SK-N-SH (cell line): ENCODE measurements around the gene PAQR5. TPM values are rescaled to one million over a fixed set of nuclear protein-coding genes. Genes with fewer than 3 reads are reported as not detected.

ENCODE experiments used
- CTCF ChIA-PET: fragments of 300-600, 350-600 bp; formaldehyde crosslinking; extraction: SDS; loops from one replicate; lab custom pipeline; 2021; lab: Yijun Ruan, JAX
- POLR2A ChIA-PET: fragments of 350-600 bp; sonication (Branson Sonifier 250); formaldehyde crosslinking; extraction: SDS; loops from one replicate; lab custom pipeline; 2020; ENCODE audit warnings: antibody characterized with exemption, inconsistent platforms; lab: Yijun Ruan, JAX
- DNase-seq: peaks from one replicate; pipeline ENCODE4 v3.0.0; 2012
- H2AFZ ChIP-seq: fragments of 200-600 bp; sonication (generic); 2 replicates; pipeline ENCODE4 v1.8.1; 2016; ENCODE audit warnings: antibody characterized with exemption, mild to moderate bottlenecking, low read depth
- H3F3A ChIP-seq: fragments of 200-600 bp; sonication (generic); replicated peaks from 2 replicates; pipeline ENCODE3; 2016; ENCODE audit warnings: antibody characterized with exemption, mild to moderate bottlenecking; ENCODE audit not compliant: insufficient read depth
- H3K27ac ChIP-seq, 2 experiments: fragments of 200-500 bp in 1 of 2; fragments of 200-600 bp in 1 of 2; sonication (Bioruptor generic) in 1 of 2; sonication (generic), shearing (Covaris generic) in 1 of 2; 2 replicates each; pipeline versions ENCODE4 v1.5.1 to v1.6.1; 2014 to 2016; ENCODE audit warnings: low read depth in 2 of 2, inconsistent platforms in 1 of 2, low read length in 1 of 2, mild to moderate bottlenecking in 1 of 2, mixed read lengths in 1 of 2
- H3K27me3 ChIP-seq: fragments of 200-600 bp; sonication (generic), shearing (Covaris generic); 2 replicates; pipeline ENCODE4 v1.6.1; 2016; ENCODE audit warnings: mixed run types; ENCODE audit not compliant: insufficient read depth
- H3K36me3 ChIP-seq, 2 experiments: fragments of 200-500 bp in 1 of 2; fragments of 200-600 bp in 1 of 2; sonication (Bioruptor generic) in 1 of 2; sonication (generic) in 1 of 2; replicated peaks in 1 of 2; 2 replicates each; pipeline versions ENCODE3 to v1.5.1; 2014 to 2016; ENCODE audit warnings: low read length in 1 of 2, mild to moderate bottlenecking in 1 of 2; ENCODE audit not compliant: insufficient read depth in 2 of 2, control insufficient read depth in 1 of 2
- H3K4me1 ChIP-seq, 2 experiments: fragments of 200-500 bp in 1 of 2; fragments of 200-600 bp in 1 of 2; sonication (Bioruptor generic) in 1 of 2; sonication (generic), shearing (Covaris generic) in 1 of 2; 2 replicates each; pipeline versions ENCODE4 v1.5.1 to v1.6.1; 2014 to 2016; ENCODE audit warnings: low read depth in 1 of 2, low read length in 1 of 2, mixed run types in 1 of 2; ENCODE audit not compliant: insufficient read depth in 2 of 2, control insufficient read depth in 1 of 2
- H3K4me2 ChIP-seq: fragments of 200-600 bp; sonication (generic), shearing (Covaris generic); 2 replicates; pipeline ENCODE4 v1.6.1; 2017; ENCODE audit warnings: mixed run types
- H3K4me3 ChIP-seq, 2 experiments: fragments of 200-500 bp in 1 of 2; fragments of 200-600 bp in 1 of 2; sonication (Bioruptor generic) in 1 of 2; sonication (generic), shearing (Covaris generic) in 1 of 2; 2 replicates each; pipeline versions ENCODE4 v1.5.1 to v1.8.1; 2014 to 2016; ENCODE audit warnings: low read depth in 2 of 2, inconsistent platforms in 1 of 2, low read length in 1 of 2, mild to moderate bottlenecking in 1 of 2, mixed read lengths in 1 of 2, moderate library complexity in 1 of 2
- H3K79me2 ChIP-seq: fragments of 200-600 bp; sonication (generic); 2 replicates; pipeline ENCODE4 v1.8.1; 2017; ENCODE audit warnings: mild to moderate bottlenecking; ENCODE audit not compliant: insufficient read depth
- H3K9ac ChIP-seq: fragments of 200-600 bp; sonication (generic); 2 replicates; pipeline ENCODE4 v1.6.1; 2017; ENCODE audit warnings: mixed run types
- H3K9me2 ChIP-seq: fragments of 200-600 bp; sonication (generic); 2 replicates; pipeline ENCODE4 v1.6.1; 2017; ENCODE audit warnings: mixed run types
- H3K9me3 ChIP-seq: fragments of 200-600 bp; sonication (generic); 2 replicates; pipeline ENCODE4 v1.6.1; 2017; ENCODE audit warnings: mixed run types, mild to moderate bottlenecking, moderate library complexity
- H4K20me1 ChIP-seq: fragments of 200-600 bp; sonication (generic); 2 replicates; pipeline ENCODE4 v1.6.1; 2017; ENCODE audit warnings: mild to moderate bottlenecking, mixed run types; ENCODE audit not compliant: insufficient read depth
- ELF1 ChIP-seq: IDR thresholded peaks from 2 replicates; pipeline ENCODE4 v1.4.0; 2012
- EP300 ChIP-seq, 2 experiments: IDR thresholded peaks; 2 replicates each; pipeline versions ENCODE4 v1.4.0 to v1.6.1; 2012; ENCODE audit warnings: borderline replicate concordance in 1 of 2, low read depth in 1 of 2, low read length in 1 of 2
- FOSL2 ChIP-seq: IDR thresholded peaks from 2 replicates; pipeline ENCODE4 v1.4.0; 2012; ENCODE audit warnings: low read depth, mild to moderate bottlenecking, moderate library complexity, borderline replicate concordance
- FOXJ3 ChIP-seq: sonication (generic); formaldehyde crosslinking; IDR thresholded peaks from 2 replicates; pipeline ENCODE4 v1.5.1; 2020; ENCODE audit warnings: mild to moderate bottlenecking, missing genetic modification reagents
- GABPA ChIP-seq: IDR thresholded peaks from 2 replicates; pipeline ENCODE4 v1.4.0; 2012; ENCODE audit warnings: low read depth, mild to moderate bottlenecking
- GATA2 ChIP-seq: sonication (generic); formaldehyde crosslinking; IDR thresholded peaks from 2 replicates; pipeline ENCODE4 v1.5.0; 2020; ENCODE audit warnings: mild to moderate bottlenecking, missing genetic modification reagents
- IRF3 ChIP-seq: fragments of 150-350 bp; IDR thresholded peaks from 2 replicates; pipeline ENCODE4 v1.6.1; 2016; ENCODE audit warnings: mild to moderate bottlenecking, low read depth, low read length
- MXI1 ChIP-seq: IDR thresholded peaks from 2 replicates; pipeline ENCODE4 v1.6.1; 2012; ENCODE audit warnings: mild to moderate bottlenecking, low read depth, low read length, improper control_type of control experiment
- NRF1 ChIP-seq: IDR thresholded peaks from 2 replicates; pipeline ENCODE4 v1.6.1; 2012; ENCODE audit warnings: low read depth, mild to moderate bottlenecking, low read length
- RCOR1 ChIP-seq: fragments of 150-350 bp; IDR thresholded peaks from 2 replicates; pipeline ENCODE4 v1.6.1; 2017; ENCODE audit warnings: antibody characterized with exemption, low read length
- REST ChIP-seq: IDR thresholded peaks from 2 replicates; pipeline ENCODE4 v1.6.1; 2012; ENCODE audit warnings: mild to moderate bottlenecking, low read depth, low read length, moderate library complexity
- USF2 ChIP-seq: fragments of 150-350 bp; IDR thresholded peaks from 2 replicates; pipeline ENCODE4 v1.6.1; 2017; ENCODE audit warnings: antibody characterized with exemption, low read length, low read depth, borderline replicate concordance
- YY1 ChIP-seq: IDR thresholded peaks from 2 replicates; pipeline ENCODE4 v1.4.0; 2012; ENCODE audit warnings: low read depth, mild to moderate bottlenecking
- ZBTB33 ChIP-seq: IDR thresholded peaks from 2 replicates; pipeline ENCODE4 v1.4.0; 2012; ENCODE audit warnings: low read depth, borderline replicate concordance
- WGBS: methylation state at CpG from one replicate; pipeline ENCODE4 v1.1.6; 2017; ENCODE audit warnings: low lambda C conversion rate; 5-methylcytosine and 5-hydroxymethylcytosine counted together
- polyA plus RNA-seq, 3 experiments: library from polyadenylated mRNA; depleted of rRNA; stranded (reverse); fragments of >200 nt; gene quantifications; 2 replicates each; pipeline ENCODE4 v1.2.3, GENCODE V29; 2012
- TF ChIP-seq, protein P1 (sequence below): IDR thresholded peaks from 2 replicates; pipeline ENCODE4 v1.4.0; 2012; ENCODE audit warnings: low read depth

The PAQR5 gene
- polyA plus RNA-seq, 1 of the 3 experiments (the other 2 are of a cell fraction), result 3.9 TPM

DNA sequence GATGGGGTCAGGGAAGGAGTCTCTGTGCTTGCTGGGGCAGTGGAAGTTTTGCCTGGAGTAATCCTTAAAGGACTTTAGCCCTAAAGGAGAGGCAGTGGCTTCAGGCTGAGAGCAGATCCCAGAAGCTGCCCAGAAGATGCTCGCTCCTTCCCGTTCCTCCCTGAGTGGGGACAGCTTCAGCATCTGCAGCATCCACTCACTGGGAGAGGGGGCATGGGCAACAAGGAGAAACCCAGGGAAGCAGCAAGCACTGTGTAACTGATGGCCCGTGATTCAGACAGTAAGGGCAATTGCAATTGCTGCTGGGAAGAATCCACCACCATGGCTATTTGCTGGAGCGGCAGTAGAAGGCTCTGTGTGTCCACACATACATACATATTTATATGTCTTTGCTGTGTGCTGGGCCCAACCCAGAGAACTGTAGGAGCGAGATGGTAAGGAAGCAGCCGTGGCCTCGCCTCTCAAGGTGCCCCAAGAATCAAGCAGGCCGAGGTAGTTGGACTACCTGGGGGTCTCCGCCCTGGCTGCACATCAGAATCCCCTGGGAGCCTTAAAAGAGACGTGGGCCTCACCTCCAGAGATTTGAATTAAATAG lies 5.8 kb upstream of the PAQR5 start:
- H3K4me2 ChIP-seq, result no peak overlapping the region
- H3K9me2 ChIP-seq, result no peaks in the 10 kb centered on the region
- DNase-seq, result no peak
- no peaks in the 10 kb centered on the region for H3K79me2 ChIP-seq
- H3K9me3 ChIP-seq, result no peaks in the 10 kb centered on the region
- TF ChIP-seq YY1 (no peak), USF2 (no peak), FOSL2 (no peak), MXI1 (no peak), NRF1 (no peak), EP300 (IDR thresholded peaks at IDR 0.05; ENCODE audit: borderline replicate concordance in 1 of 2, low read depth in 1 of 2, low read length in 1 of 2) (no peak), GABPA (no peak), GATA2 (CRISPR knock-in tag) (no peak), ELF1 (no peak), IRF3 (no peak)
- TF ChIP-seq, protein P1, sequence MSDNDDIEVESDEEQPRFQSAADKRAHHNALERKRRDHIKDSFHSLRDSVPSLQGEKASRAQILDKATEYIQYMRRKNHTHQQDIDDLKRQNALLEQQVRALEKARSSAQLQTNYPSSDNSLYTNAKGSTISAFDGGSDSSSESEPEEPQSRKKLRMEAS, result no peak
- no peaks in the 10 kb centered on the region for H4K20me1 ChIP-seq
- H3F3A ChIP-seq, result no peaks in the 10 kb centered on the region
- no peak overlapping the region for H2AFZ ChIP-seq
- no peak overlapping the region for H3K4me3 ChIP-seq
- ChIA-PET CTCF (interaction anchor here (1.7 to 4.3 kb wide), 3 partner anchors 11 to 234 kb away, joined by 5 to 14 read pairs (median 9); no protein-coding TSS in a partner anchor), POLR2A (no interaction called here)
- peaks cover 0 to 18% of the 10 kb centered on the region in 2 experiments; a peak in 2 of 4 replicates for H3K4me1 ChIP-seq
- H3K27ac ChIP-seq, result no peak overlapping the region
- no peak overlapping the region for H3K9ac ChIP-seq
- whole genome bisulfite sequencing, result 81% methylated on average over 10 of the region's 10 CpGs
- no peaks in the 10 kb centered on the region for H3K36me3 ChIP-seq
- H3K27me3 ChIP-seq, result no peaks in the 10 kb centered on the region

DNA sequence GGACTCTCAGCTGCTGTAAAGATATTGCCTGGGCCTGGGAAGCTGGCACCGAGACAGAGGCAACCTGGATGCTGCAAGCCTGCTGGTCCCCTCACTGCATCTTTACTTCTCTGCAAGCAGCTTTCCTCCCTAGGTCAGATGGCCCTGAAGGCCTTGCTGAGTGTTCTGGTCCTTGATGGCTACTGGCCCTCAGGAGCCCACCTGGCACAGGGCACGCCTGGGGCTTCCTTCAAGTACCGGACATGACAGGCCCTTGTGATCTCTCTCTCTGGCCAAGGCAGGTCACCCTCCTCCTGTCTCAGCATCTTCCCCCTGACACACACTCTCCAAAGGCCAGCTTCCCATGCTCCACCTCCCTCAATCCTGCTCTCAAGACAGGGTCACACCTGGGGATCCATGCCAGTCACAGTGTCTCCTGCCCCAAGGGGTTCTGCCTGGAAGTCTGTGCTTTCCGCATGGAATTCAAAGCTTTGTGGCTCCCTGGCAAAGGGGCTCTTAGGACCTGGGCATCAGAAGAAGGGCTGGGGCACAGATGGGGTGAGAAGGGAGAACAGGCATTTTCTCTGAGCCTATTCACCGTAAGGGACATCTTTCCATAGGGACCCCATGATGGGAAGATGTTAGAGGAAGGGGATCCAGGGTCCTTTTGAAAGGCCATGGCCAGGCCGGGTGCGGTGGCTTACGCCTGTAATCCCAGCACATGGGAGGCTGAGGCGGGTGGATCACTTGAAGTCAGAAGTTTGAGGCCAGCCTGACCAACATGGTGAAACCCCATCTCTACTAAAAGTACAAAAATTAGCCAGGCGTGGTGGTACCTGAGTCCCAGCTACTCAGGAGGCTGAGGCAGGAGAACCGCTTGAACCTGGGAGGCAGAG lies 4.7 kb upstream of the PAQR5 start:
- ChIA-PET POLR2A (no interaction called here), CTCF (interaction anchor here (1.6 to 2.6 kb wide), 3 partner anchors 10 to 235 kb away, joined by 3 to 9 read pairs (median 5); no protein-coding TSS in a partner anchor)
- peaks cover 0 to 20% of the 10 kb centered on the region in 2 experiments; a peak in 2 of 4 replicates for H3K4me1 ChIP-seq
- TF ChIP-seq FOXJ3 (CRISPR knock-in tag) (no peak), ZBTB33 (no peak), REST (no peak), ELF1 (no peak), RCOR1 (no peak)
- H3K4me2 ChIP-seq, result no peak overlapping the region
- no peaks in the 10 kb centered on the region for H4K20me1 ChIP-seq
- H2AFZ ChIP-seq, result no peak overlapping the region
- no peaks in the 10 kb centered on the region for H3K79me2 ChIP-seq
- no peak for DNase-seq
- H3K27ac ChIP-seq, result no peak overlapping the region
- no peaks in the 10 kb centered on the region for H3K9me2 ChIP-seq
- H3K4me3 ChIP-seq, result no peak overlapping the region
- no peak overlapping the region for H3K9ac ChIP-seq
- no peaks in the 10 kb centered on the region for H3F3A ChIP-seq
- no peaks in the 10 kb centered on the region for H3K9me3 ChIP-seq
- WGBS, result 90% methylated on average over 11 of the region's 11 CpGs
- no peaks in the 10 kb centered on the region for H3K27me3 ChIP-seq
- no peaks in the 10 kb centered on the region for H3K36me3 ChIP-seq
